Mesodermal cell (in vitro differentiated cells): ENCODE results near the gene HTR6. TPM values are rescaled to one million over a fixed set of nuclear protein-coding genes. Genes with fewer than 3 reads are reported as not detected.

Source experiments
- H3K27ac ChIP-seq: 2 replicates; pipeline ENCODE4 v1.7.0; 2013; ENCODE audit warnings: mild to moderate bottlenecking, low read depth, low read length, moderate library complexity; ENCODE audit not compliant: severe bottlenecking
- H3K36me3 ChIP-seq: 2 replicates; pipeline ENCODE4 v1.7.1; 2013; ENCODE audit warnings: mild to moderate bottlenecking, low read length, moderate library complexity; ENCODE audit not compliant: control insufficient read depth, insufficient read depth
- H3K4me1 ChIP-seq: one replicate; pipeline ENCODE4 v1.7.1; 2013; ENCODE audit warnings: mild to moderate bottlenecking, low read length; ENCODE audit not compliant: insufficient read depth, control insufficient read depth, poor library complexity, severe bottlenecking
- H3K4me3 ChIP-seq: 2 replicates; pipeline ENCODE4 v1.7.0; 2013; ENCODE audit warnings: low read length, control low read depth, mild to moderate bottlenecking; ENCODE audit not compliant: insufficient read depth, poor library complexity, severe bottlenecking; ENCODE audit errors: extremely low read depth
- H3K9me3 ChIP-seq: 2 replicates; pipeline ENCODE4 v1.7.1; 2013; ENCODE audit warnings: mild to moderate bottlenecking, low read length, moderate library complexity; ENCODE audit not compliant: control insufficient read depth
- WGBS, 2 experiments: methylation state at CpG; one replicate each; pipeline ENCODE4 v1.1.5; 2013; ENCODE audit warnings: missing lambda C conversion rate in 2 of 2; ENCODE audit not compliant: insufficient coverage in 2 of 2; 5-methylcytosine and 5-hydroxymethylcytosine counted together
- polyA plus RNA-seq, 2 experiments: library from polyadenylated mRNA; stranded (reverse); fragments of 50-300 nt; gene quantifications; one replicate each; pipeline ENCODE4 v1.2.3, GENCODE V29; 2013

Gene HTR6
- not detected for polyA plus RNA-seq (2013, experiment 1 of 2)
- polyA plus RNA-seq (2013, experiment 2 of 2): not detected

DNA sequence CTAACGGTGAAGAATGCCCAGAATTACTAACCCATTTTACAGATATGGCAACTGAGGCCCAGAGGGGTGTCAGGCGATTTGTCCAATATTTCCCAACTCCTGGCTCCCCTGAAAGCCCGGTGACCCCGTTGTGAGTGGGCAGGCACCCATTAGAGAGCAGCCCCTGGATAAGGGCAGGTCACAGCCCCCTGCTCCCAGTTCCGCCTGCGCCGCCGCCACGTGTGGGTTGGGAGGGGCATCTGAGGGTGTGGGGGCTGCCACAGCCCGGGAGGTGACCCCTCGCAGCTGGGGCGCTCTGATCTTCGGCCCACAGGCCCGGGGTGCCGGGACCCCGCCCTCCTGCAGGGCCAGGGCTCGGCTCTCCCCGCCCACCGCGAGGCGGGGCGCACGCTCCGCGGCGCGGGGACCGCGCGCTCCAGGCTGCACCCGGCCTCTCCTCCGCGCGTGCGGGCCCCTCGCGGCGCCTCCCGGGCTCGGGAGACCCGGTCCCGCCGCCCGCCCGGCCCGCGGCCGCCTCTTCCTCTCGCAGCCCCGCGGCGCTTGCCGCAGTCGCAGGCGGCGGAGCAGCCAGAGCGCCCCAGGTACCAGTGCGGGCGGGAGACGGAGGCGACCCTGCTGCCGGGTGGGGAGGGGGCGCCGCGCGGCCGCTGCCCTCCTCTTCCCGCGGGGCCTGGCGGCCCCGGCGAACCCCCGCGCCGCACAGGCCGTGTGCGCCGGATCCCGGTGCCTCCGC lies at the start of gene HTR6:
HTR6 (plus strand) TSS at position 423 of the 733 bp plus-strand sequence. CDS start 879 bp downstream, outside the sequence.
- Histone ChIP-seq H3K36me3 (no peaks in the 10 kb centered on the region), H3K4me1 (no peaks in the 10 kb centered on the region), H3K4me3 (peak within 1 kb of the TSS; percentile 16), H3K9me3 (no peaks in the 10 kb centered on the region), H3K27ac (no peak within 1 kb of the TSS)
- 2 to 7% methylated on average over 39 to 64 of the region's 80 CpGs for WGBS, 2 experiments

GRCh38 chr1:19615438-19615837 lies 49.2 kb upstream of the HTR6 start:
- Histone ChIP-seq H3K4me3 (no peak overlapping the region), H3K9me3 (no peaks in the 10 kb centered on the region), H3K27ac (no peak overlapping the region), H3K36me3 (peaks cover 27% of the 10 kb centered on the region), H3K4me1 (no peaks in the 10 kb centered on the region)
- 100% methylated on average over 2 to 4 of the region's 6 CpGs for WGBS, 2 experiments

DNA sequence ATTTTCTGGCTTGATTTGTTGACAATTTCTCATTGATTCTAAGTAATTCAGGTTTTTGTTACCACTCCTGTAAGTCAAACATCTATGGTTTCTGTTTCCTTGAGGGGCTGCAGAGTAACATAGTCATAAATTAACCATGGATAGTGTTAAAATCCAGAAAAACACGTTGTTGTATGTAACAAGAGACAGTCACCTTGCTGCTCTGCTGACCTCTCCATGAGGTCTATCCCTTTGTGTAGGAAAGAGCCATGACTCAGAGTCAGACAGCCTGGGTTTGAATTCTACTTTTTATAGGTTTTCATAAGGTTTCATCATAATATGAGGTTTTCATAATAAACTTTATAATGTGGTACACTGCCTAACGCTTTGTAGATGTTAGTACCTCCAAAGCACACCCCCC lies 48.2 kb upstream of the HTR6 start:
- H3K4me3 ChIP-seq: no peak overlapping the region
- WGBS, 2 experiments: 71% methylated on average over 1 of the region's 2 CpGs; no CpG with 5 or more reads in 1 of the 2 experiments
- H3K4me1 ChIP-seq: no peaks in the 10 kb centered on the region
- no peak overlapping the region for H3K27ac ChIP-seq
- H3K9me3 ChIP-seq: no peaks in the 10 kb centered on the region
- peaks cover 27% of the 10 kb centered on the region for H3K36me3 ChIP-seq

DNA sequence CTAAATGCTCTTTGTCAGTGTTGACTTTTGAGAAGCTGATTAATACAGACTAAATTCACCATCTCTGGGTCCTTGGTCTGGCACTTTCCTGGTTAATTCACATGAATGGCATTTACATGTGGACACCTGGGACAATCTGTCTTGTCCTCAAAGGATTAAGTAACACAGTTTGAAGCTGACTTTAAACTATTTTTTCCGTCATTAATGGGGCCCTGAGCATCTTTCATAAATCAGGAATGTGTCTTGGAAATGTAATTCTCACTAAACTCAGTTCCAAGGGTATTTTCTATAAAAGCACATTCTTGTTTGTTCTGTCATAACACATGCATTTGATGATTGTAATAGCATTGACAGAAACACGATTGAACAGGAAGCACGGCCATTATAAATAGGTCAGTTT lies 47.3 kb upstream of the HTR6 start:
- Histone ChIP-seq H3K9me3 (no peaks in the 10 kb centered on the region), H3K4me3 (no peak overlapping the region), H3K4me1 (no peaks in the 10 kb centered on the region), H3K27ac (no peak overlapping the region), H3K36me3 (peaks cover 27% of the 10 kb centered on the region)
- no CpG with 5 or more reads among the region's 3 CpGs for WGBS, 2 experiments

GRCh38 chr1:19618428-19618827 lies 46.2 kb upstream of the HTR6 start:
- WGBS, 2 experiments: 83 to 100% methylated on average over 1 to 3 of the region's 3 CpGs

GRCh38 chr1:19619697-19620384 lies 44.8 kb upstream of the HTR6 start:
- Histone ChIP-seq H3K27ac (no peak overlapping the region), H3K4me1 (no peaks in the 10 kb centered on the region)

More at GRCh38 chr1:19618428-19618827, 46.2 kb upstream of the HTR6 start:
- no peak overlapping the region for H3K4me3 ChIP-seq
- H3K36me3 ChIP-seq: peaks cover 23% of the 10 kb centered on the region
- H3K9me3 ChIP-seq: no peaks in the 10 kb centered on the region
- no peaks in the 10 kb centered on the region for H3K4me1 ChIP-seq
- no peak overlapping the region for H3K27ac ChIP-seq

GRCh38 chr1:19620786-19621185 lies 43.9 kb upstream of the HTR6 start:
- no peaks in the 10 kb centered on the region for H3K9me3 ChIP-seq
- WGBS, 2 experiments: 81 to 88% methylated on average over 3 of the region's 3 CpGs
- H3K27ac ChIP-seq: no peak overlapping the region
- H3K36me3 ChIP-seq: peaks cover 32% of the 10 kb centered on the region
- no peak overlapping the region for H3K4me3 ChIP-seq
- no peaks in the 10 kb centered on the region for H3K4me1 ChIP-seq

More at GRCh38 chr1:19619697-19620384, 44.8 kb upstream of the HTR6 start:
- 100% methylated on average over 1 to 2 of the region's 3 CpGs for WGBS, 2 experiments
- Histone ChIP-seq H3K9me3 (no peaks in the 10 kb centered on the region), H3K4me3 (no peak overlapping the region), H3K36me3 (peaks cover 29% of the 10 kb centered on the region)

- no peak overlapping the region for H3K4me3 ChIP-seq
- peaks cover 32% of the 10 kb centered on the region for H3K36me3 ChIP-seq
- WGBS, 2 experiments: 97 to 100% methylated on average over 2 to 4 of the region's 4 CpGs
- H3K27ac ChIP-seq: no peak overlapping the region
- no peaks in the 10 kb centered on the region for H3K4me1 ChIP-seq
- H3K9me3 ChIP-seq: no peaks in the 10 kb centered on the region
These were observed 43.3 kb upstream of the HTR6 start for GRCh38 chr1:19621274-19621950.

GRCh38 chr1:19622204-19622603 lies 42.5 kb upstream of the HTR6 start:
- Histone ChIP-seq H3K27ac (no peak overlapping the region), H3K4me3 (no peak overlapping the region), H3K9me3 (no peaks in the 10 kb centered on the region), H3K36me3 (peaks cover 35% of the 10 kb centered on the region), H3K4me1 (no peaks in the 10 kb centered on the region)
- no CpG with 5 or more reads among the region's 1 CpG for WGBS, 2 experiments

DNA sequence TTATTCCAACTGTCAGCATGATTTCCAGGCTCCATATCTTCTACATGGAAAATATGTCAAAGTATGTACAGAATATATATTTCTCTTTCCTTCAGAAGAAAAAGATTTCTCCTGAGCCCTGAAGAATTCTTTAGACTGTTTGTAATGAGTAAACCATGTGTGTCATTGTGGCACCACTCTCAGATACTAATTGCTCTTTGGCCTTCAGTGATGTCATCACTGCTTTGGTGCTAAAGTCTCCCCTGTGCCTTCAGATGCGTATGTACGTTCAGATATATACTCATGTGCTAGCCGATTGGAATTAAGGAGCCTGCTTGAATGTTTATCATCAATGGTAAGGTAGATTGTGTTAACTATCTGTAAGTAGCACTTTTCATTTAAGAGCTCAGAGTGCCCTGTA lies 41.2 kb upstream of the HTR6 start:
- Histone ChIP-seq H3K27ac (no peak overlapping the region), H3K4me3 (no peak overlapping the region), H3K36me3 (peaks cover 40% of the 10 kb centered on the region), H3K9me3 (no peaks in the 10 kb centered on the region), H3K4me1 (no peaks in the 10 kb centered on the region)
- 80% methylated on average over 1 of the region's 3 CpGs; no CpG with 5 or more reads in 1 of the 2 experiments for WGBS, 2 experiments
